Right forelimb (tissue), 1 donor: ENCODE results near the gene HTT-AS.

Experiments
- DNase-seq: peaks from one replicate; pipeline ENCODE4 v3.0.0-alpha.2; 2018

Gene HTT-AS

GRCh38 chr4:3025881-3026280 lies 48.5 kb downstream of the HTT-AS start:
- DNase-seq, result no peak

DNA sequence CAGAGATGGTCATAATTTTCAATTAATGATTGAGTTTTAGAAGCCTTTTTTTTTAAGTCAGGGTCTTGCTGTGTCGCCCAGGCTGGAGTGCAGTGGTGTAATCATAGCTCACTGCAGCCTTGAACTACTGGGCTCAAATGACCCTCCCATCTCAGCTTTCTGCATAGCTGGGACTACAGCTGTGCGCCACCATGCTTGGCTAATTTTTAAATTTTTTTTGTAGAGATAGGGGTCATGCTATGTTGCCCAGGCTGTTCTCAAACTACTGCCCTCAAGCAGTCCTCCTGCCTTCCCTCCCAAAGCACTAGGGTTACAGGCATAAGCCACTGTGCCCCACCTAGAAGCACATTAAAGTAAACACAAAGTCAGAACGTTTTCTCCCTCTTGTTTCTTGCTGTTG lies 51.7 kb downstream of the HTT-AS start:
- DNase-seq, result no peak

DNA sequence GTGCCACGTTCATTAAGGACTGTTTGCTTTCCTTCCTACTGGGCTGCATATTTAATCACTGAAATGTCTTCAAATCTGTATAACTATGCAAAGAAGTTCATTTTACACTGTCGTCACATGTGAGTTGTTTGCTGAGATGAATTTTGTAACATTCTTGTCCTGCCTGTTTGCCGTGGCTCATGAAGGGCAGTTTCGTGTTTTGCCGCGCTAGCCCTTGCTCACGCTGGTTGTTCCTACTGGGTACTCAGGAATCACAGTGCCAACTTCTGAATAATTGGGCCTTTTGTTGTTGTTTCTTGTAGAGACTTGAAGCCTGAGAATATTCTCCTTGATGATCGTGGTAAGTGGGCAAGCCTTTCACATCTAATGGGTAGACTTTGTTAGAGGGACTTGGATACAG lies 52.2 kb downstream of the HTT-AS start:
- no peak for DNase-seq

DNA sequence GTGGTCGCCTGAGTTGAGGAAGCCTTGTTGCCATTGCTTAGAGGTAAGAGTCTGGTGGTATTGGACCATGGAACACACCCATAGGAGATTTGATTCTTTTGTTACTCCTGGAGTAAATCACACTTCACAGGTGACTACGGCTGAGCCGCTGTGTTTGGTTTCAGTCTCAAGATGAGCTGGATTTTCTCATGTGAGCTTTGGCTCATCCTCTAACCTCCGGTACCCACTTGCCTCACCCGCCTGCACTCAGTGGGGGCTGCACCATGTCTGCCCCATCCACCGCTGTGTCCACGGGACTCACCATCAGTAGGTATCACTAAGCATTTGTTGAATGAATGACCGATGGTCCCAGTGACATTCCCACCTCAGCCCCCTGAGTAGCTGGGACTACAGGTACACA lies 52.7 kb downstream of the HTT-AS start:
- no peak for DNase-seq

DNA sequence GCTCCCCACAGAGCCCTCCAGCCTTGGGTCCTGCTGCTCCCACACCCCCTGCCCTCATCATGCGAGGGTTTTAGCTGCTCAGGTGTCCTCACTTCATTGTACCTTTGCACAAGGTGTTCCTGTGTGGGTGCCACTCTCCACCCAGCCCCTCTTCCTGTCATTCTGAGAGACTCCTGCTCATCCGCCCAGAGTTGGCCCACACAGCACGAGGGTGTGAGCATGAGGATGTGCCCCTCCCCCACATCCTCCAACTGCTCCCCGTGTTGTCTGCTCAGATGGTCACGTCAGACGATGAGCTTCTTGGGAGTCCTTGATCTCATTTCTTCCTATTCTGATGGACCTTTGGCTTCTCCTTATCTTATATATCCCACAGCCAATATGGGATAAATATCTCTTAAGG lies 53.2 kb downstream of the HTT-AS start:
- no peak for DNase-seq

DNA sequence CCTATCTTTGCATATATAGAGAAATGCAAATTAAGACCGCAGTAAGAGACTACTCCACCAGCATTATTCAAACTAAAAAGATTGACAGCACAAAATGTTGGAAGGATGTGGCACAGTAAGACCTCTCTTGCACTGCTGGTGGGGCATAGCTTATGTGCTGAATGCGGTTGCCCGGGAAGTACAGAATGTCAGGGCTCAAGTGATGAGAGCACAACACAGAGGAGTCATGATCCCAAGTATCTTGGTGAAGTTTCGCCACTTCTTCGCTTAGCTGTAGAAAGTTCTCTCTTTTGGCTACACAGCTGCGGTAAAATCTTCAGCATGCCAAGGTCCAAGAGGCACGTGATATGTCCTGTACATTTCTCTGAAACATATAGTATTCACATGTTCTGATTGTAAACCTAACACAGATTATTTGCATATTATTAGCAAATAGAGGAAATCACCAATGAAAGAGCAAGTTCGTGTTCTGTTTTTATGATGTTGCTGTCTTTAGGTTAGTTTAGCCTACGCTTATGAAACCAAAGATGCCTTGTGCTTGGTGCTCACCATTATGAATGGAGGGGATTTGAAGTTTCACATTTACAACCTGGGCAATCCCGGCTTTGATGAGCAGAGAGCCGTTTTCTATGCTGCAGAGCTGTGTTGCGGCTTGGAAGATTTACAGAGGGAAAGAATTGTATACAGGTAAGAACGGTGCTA lies 55.0 kb downstream of the HTT-AS start:
- no peak for DNase-seq

DNA sequence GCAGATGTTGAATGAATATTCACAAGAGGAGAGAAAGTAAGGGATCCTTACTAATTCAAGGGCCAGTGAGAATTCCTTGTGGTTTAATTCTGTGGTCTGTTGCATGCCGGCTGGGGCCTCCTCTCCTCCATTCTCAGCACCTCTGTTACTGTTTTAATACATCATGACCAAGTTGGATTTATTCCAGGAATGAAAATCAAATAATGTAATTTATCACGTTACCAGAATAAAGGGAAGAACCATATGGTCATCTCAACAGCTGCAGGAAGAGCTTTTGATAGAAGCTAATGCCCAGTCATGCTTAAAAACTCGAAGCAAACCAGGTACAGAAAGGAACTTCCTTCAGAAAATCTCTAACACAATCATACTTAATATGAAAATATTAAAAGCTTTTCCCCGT lies 56.8 kb downstream of the HTT-AS start:
- DNase-seq, result no peak

GRCh38 chr4:3016961-3017360 lies 57.4 kb downstream of the HTT-AS start:
- DNase-seq, result no peak

GRCh38 chr4:3013839-3014350 lies 60.4 kb downstream of the HTT-AS start:
- DNase-seq, result no peak
